SK-N-SH treated with all-trans-retinoic acid at 6 μM for 48 hours (cell line): ENCODE results near the gene TEX28.
"Not testable (repeated sequence)": the region's sequence is repeated elsewhere in the genome, so short reads cannot be mapped to it uniquely, and the experiment has no call there.

Experiments
- CREB5 ChIP-seq: fragments of 250-450 bp; sonication (Bioruptor Pico); IDR thresholded peaks from 2 replicates; pipeline ENCODE4 v1.5.1; 2020; ENCODE audit warnings: low read depth, mild to moderate bottlenecking, moderate library complexity
- ESRRG ChIP-seq: fragments of 250-450 bp; sonication (Bioruptor Pico); IDR thresholded peaks from 2 replicates; pipeline ENCODE4 v1.6.1; 2021; ENCODE audit warnings: mild to moderate bottlenecking
- GLIS3 ChIP-seq: fragments of 250-450 bp; sonication (Bioruptor Pico); IDR thresholded peaks from 2 replicates; pipeline ENCODE4 v1.5.0; 2020; ENCODE audit warnings: mild to moderate bottlenecking, moderate library complexity
- PPARA ChIP-seq: fragments of 250-450 bp; sonication (Bioruptor Pico); IDR thresholded peaks from 2 replicates; pipeline ENCODE4 v1.5.0; 2020; ENCODE audit warnings: mild to moderate bottlenecking, borderline replicate concordance
- RARB ChIP-seq: fragments of 250-450 bp; sonication (Bioruptor Pico); IDR thresholded peaks from 2 replicates; pipeline ENCODE4 v1.8.0; 2021; ENCODE audit warnings: mild to moderate bottlenecking, moderate library complexity
- SNAI2 ChIP-seq: fragments of 250-450 bp; sonication (Bioruptor Pico); IDR thresholded peaks from 2 replicates; pipeline ENCODE4 v1.5.0; 2020; ENCODE audit warnings: mild to moderate bottlenecking, moderate library complexity
- TSHZ2 ChIP-seq: fragments of 250-450 bp; sonication (Bioruptor Pico); IDR thresholded peaks from 2 replicates; pipeline ENCODE4 v1.5.0; 2020; ENCODE audit warnings: mild to moderate bottlenecking, moderate library complexity
- ZFP3 ChIP-seq: fragments of 250-450 bp; sonication (Bioruptor Pico); IDR thresholded peaks from 2 replicates; pipeline ENCODE4 v1.5.0; 2020; ENCODE audit warnings: mild to moderate bottlenecking, moderate library complexity
- ZFP30 ChIP-seq: fragments of 450-650 bp; formaldehyde crosslinking; IDR thresholded peaks from 2 replicates; pipeline ENCODE4 v1.5.0; 2022; ENCODE audit warnings: mild to moderate bottlenecking, moderate library complexity

- TF ChIP-seq ZFP3 (CRISPR knock-in tag); TSHZ2; GLIS3 (CRISPR knock-in tag); PPARA (CRISPR knock-in tag); RARB (CRISPR knock-in tag); SNAI2; ZFP30 (CRISPR knock-in tag); ESRRG (CRISPR knock-in tag); CREB5 (CRISPR knock-in tag): not testable (repeated sequence)
Observed at GRCh38 chrX:154231443-154231842, 63.5 kb downstream of the TEX28 start.
